ENCODE measurements around the gene MED15. TPM values are rescaled to one million over a fixed set of nuclear protein-coding genes. Genes with fewer than 3 reads are reported as not detected.

Gene MED15
- total and polyA plus RNA-seq, 2 of the 8 experiments (the other 6 are each of a cell fraction or from before 2014, with no cell fraction given) = 28.3 to 57.1 TPM

DNA sequence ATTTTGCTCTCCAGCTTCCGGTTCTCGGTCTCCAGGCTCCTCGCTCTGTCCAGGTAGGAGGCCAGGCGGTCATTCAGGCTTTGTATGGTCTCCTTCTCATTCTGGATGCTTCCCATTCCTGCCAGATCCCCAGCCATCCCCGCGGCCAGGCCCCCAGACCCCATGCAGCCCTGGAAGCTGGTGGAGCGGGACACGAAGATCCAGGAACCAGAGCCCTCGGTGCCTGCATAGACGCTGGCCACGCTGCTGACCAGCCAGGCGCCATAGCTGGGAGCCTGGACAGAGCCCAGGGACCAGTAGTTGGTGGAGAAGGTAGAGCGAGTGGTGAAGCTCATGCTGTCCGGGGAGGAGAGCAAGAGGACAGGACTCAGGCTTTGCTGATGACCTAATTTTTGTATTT, 23.6 kb upstream of the MED15 start:
- no peak overlapping the region for H2AFZ ChIP-seq (ENCODE audit: low read length)
- CTCF ChIA-PET (ENCODE audit: partially characterized antibody) = interaction anchor here (1.2 to 2.7 kb wide), 3 partner anchors 10 to 90 kb away, joined by 3 to 12 read pairs (median 4); no protein-coding TSS in a partner anchor

More for the DNA sequence above, 23.6 kb upstream of the MED15 start:
- POLR2A ChIA-PET (ENCODE audit: partially characterized antibody) = no interaction called here
- no peak for DNase-seq (ENCODE audit: low read depth in 1 of 2, low spot score in 2 of 2)
- H2BK120ac ChIP-seq (replicated peaks; ENCODE audit: low read depth, low read length) = no peak overlapping the region
- H4K5ac ChIP-seq (ENCODE audit: insufficient read length, low read depth, low read length) = no peak overlapping the region
- no peak overlapping the region for H4K91ac ChIP-seq (replicated peaks; ENCODE audit: insufficient read length, low read length)
- H3K36me3 ChIP-seq (ENCODE audit: control insufficient read depth in 2 of 4, insufficient read depth in 4 of 4, low read length in 3 of 4) = no peaks in the 10 kb centered on the region
- H3K9me3 ChIP-seq (ENCODE audit: insufficient read depth in 2 of 2, low read depth in 1 of 2, low read length in 1 of 2) = no peaks in the 10 kb centered on the region; a peak in 1 of 4 replicates
- peaks cover 0 to under 1% (median 0%) of the 10 kb centered on the region in 4 experiments; a peak in 1 of 7 replicates for H3K4me1 ChIP-seq (replicated peaks in 1 of 4; ENCODE audit: control insufficient read depth in 3 of 4, insufficient read depth in 4 of 4, low read length in 3 of 4)
- no peak overlapping the region for H2BK15ac ChIP-seq (ENCODE audit: low read length)
- H2BK20ac ChIP-seq (ENCODE audit: low read length) = no peak overlapping the region
- H3K9ac ChIP-seq (replicated peaks in 1 of 4; ENCODE audit: extremely low read depth in 1 of 4, low read depth in 3 of 4, low read length in 3 of 4) = no peak overlapping the region
- H3K79me2 ChIP-seq (ENCODE audit: control insufficient read depth in 1 of 2, insufficient read depth in 2 of 2, low read length in 2 of 2) = no peaks in the 10 kb centered on the region
- peaks cover 3% of the 10 kb centered on the region; the same call in 1 of the 2 replicates for H3K79me1 ChIP-seq (ENCODE audit: low read depth, low read length)
- H3K56ac ChIP-seq (replicated peaks; ENCODE audit: insufficient read length, low read depth, low read length) = no peak overlapping the region
- H3K4me3 ChIP-seq (ENCODE audit: extremely low read depth in 1 of 4, insufficient read depth in 2 of 4, low read depth in 3 of 4, low read length in 4 of 4) = no peak overlapping the region
- no peak overlapping the region for H3K23ac ChIP-seq (ENCODE audit: insufficient read length)
- H2BK5ac ChIP-seq (ENCODE audit: low read depth, low read length) = no peak overlapping the region
- H3K4ac ChIP-seq (replicated peaks; ENCODE audit: insufficient read length, low read depth, low read length) = no peak overlapping the region
- 90% methylated on average over 13 of the region's 14 CpGs; no CpG with 5 or more reads in 1 of the 2 experiments for WGBS, 2 experiments (ENCODE audit: extremely low coverage in 1 of 2, insufficient coverage in 1 of 2, insufficient read length in 1 of 2, insufficient replicate concordance in 2 of 2, low coverage in 1 of 2, low lambda C conversion rate in 2 of 2, missing lambda C conversion rate in 1 of 2)
- H3K14ac ChIP-seq (ENCODE audit: insufficient read length) = no peak overlapping the region
- H3K27me3 ChIP-seq (replicated peaks in 1 of 4; ENCODE audit: control insufficient read depth in 3 of 4, extremely low read depth in 1 of 4, insufficient read depth in 3 of 4, low read length in 3 of 4) = no peaks in the 10 kb centered on the region
- no peak overlapping the region for H2AK5ac ChIP-seq (ENCODE audit: low read depth, low read length)
- no peak for TF ChIP-seq EP300 (IDR thresholded peaks at IDR 0.05; ENCODE audit: borderline replicate concordance in 1 of 2, low read depth in 2 of 2, low read length in 2 of 2)
- TF ChIP-seq GABPA (IDR thresholded peaks at IDR 0.05; ENCODE audit: borderline replicate concordance, insufficient read depth, low read length) = no peak
- no peak for TF ChIP-seq ASH2L (IDR thresholded peaks at IDR 0.05; ENCODE audit: low read length)
- TF ChIP-seq, protein P1, sequence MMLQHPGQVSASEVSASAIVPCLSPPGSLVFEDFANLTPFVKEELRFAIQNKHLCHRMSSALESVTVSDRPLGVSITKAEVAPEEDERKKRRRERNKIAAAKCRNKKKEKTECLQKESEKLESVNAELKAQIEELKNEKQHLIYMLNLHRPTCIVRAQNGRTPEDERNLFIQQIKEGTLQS (IDR thresholded peaks at IDR 0.05; ENCODE audit: insufficient read depth, low read depth, low read length) = no peak
- no peak for TF ChIP-seq YY1 (IDR thresholded peaks at IDR 0.05; ENCODE audit: low read depth, low read length)
- no peak for TF ChIP-seq SIRT6 (IDR thresholded peaks at IDR 0.05; ENCODE audit: low read length)
- no peak for TF ChIP-seq TAF1 (IDR thresholded peaks at IDR 0.05; ENCODE audit: low read depth, low read length)
- no peak for TF ChIP-seq CHD2 (IDR thresholded peaks at IDR 0.05; ENCODE audit: low read length)
- no peak for TF ChIP-seq CREB1 (IDR thresholded peaks at IDR 0.05)
- TF ChIP-seq EGR1 (IDR thresholded peaks at IDR 0.05; ENCODE audit: borderline replicate concordance, low read depth, low read length) = no peak
- no peak for TF ChIP-seq BRCA1 (IDR thresholded peaks at IDR 0.05; ENCODE audit: low read depth, low read length)
- no peak for TF ChIP-seq CBX5 (IDR thresholded peaks at IDR 0.05; ENCODE audit: low read depth, low read length)
- no peaks in the 10 kb centered on the region for H3K23me2 ChIP-seq (ENCODE audit: low read depth, low read length)
- H4K20me1 ChIP-seq (replicated peaks in 1 of 2; ENCODE audit: control insufficient read depth in 1 of 2, insufficient read depth in 2 of 2, low read length in 2 of 2) = peaks cover 0 to 2% of the 10 kb centered on the region in 2 experiments
- no peak overlapping the region; the same call in 1 of the 2 replicates for H4K8ac ChIP-seq (ENCODE audit: extremely low read depth, insufficient read depth, low read length)
- no peak overlapping the region for H2BK12ac ChIP-seq (ENCODE audit: low read depth, low read length)
- no peak overlapping the region for H3K4me2 ChIP-seq (ENCODE audit: insufficient read depth in 1 of 2, low read depth in 2 of 2, low read length in 2 of 2)
- H3K27ac ChIP-seq (ENCODE audit: low read depth, low read length) = no peak overlapping the region
- H3K18ac ChIP-seq (ENCODE audit: extremely low read depth, low read length) = no peak overlapping the region
- FAIRE-seq = no peak

Measured in H1 (cell line).